Mesodermal cell (in vitro differentiated cells): ENCODE measurements around the gene COL5A2.

Experiments used
- H3K27ac ChIP-seq: 2 replicates; pipeline ENCODE4 v1.7.0; 2013; ENCODE audit warnings: mild to moderate bottlenecking, low read depth, low read length, moderate library complexity; ENCODE audit not compliant: severe bottlenecking
- H3K36me3 ChIP-seq: 2 replicates; pipeline ENCODE4 v1.7.1; 2013; ENCODE audit warnings: mild to moderate bottlenecking, low read length, moderate library complexity; ENCODE audit not compliant: control insufficient read depth, insufficient read depth
- H3K4me1 ChIP-seq: one replicate; pipeline ENCODE4 v1.7.1; 2013; ENCODE audit warnings: mild to moderate bottlenecking, low read length; ENCODE audit not compliant: insufficient read depth, control insufficient read depth, poor library complexity, severe bottlenecking
- H3K4me3 ChIP-seq: 2 replicates; pipeline ENCODE4 v1.7.0; 2013; ENCODE audit warnings: low read length, control low read depth, mild to moderate bottlenecking; ENCODE audit not compliant: insufficient read depth, poor library complexity, severe bottlenecking; ENCODE audit errors: extremely low read depth
- H3K9me3 ChIP-seq: 2 replicates; pipeline ENCODE4 v1.7.1; 2013; ENCODE audit warnings: mild to moderate bottlenecking, low read length, moderate library complexity; ENCODE audit not compliant: control insufficient read depth
- WGBS, 2 experiments: methylation state at CpG; one replicate each; pipeline ENCODE4 v1.1.5; 2013; ENCODE audit warnings: missing lambda C conversion rate in 2 of 2; ENCODE audit not compliant: insufficient coverage in 2 of 2; 5-methylcytosine and 5-hydroxymethylcytosine counted together

Gene COL5A2

DNA sequence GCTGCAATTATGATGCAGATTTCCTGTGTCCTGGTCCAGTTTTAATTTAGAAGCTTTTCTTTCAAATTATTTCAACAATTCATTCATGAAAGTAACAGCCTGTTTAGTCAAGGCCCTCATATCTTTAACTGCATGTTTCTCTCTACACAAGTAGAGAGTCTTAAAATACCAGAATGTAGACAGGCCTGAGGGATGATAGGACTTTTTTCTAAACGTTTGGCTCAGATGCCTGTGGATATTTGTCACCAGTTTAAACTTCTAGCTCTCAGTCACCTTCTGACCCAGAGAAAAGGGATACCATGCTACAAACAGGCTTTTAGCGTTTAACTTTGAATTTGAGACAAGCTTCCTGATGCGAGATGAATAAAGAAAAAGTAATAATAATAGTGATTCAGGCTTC lies 15.7 kb downstream of the COL5A2 start:
- H3K9me3 ChIP-seq, result no peaks in the 10 kb centered on the region
- H3K4me1 ChIP-seq, result peaks cover 22% of the 10 kb centered on the region
- WGBS, 2 experiments, result 0% methylated on average over 1 of the region's 3 CpGs
- H3K27ac ChIP-seq, result peak overlapping the region; percentile 77
- peaks cover 12% of the 10 kb centered on the region for H3K36me3 ChIP-seq
- H3K4me3 ChIP-seq, result no peak overlapping the region

DNA sequence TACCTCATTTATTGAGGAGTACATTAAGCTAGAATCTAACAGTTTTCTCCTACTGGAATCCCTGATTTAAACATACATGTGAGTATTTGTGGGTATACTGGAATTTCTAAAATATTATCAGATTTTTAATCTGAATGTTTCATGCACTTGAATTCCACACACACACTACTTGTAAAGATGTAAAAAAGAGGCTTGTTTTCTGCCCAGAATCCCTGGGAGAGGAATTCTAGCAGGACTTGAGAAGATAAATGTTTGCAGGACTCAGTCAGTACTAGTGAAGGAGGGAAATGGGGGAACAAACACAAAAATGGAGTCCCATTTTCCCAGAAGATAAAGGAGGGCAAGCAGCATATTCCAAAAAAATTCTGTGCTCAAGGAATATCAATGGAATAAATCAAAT lies 17.0 kb downstream of the COL5A2 start:
- Histone ChIP-seq H3K4me3 (no peak overlapping the region), H3K27ac (no peak overlapping the region), H3K4me1 (peaks cover 22% of the 10 kb centered on the region), H3K9me3 (no peaks in the 10 kb centered on the region), H3K36me3 (peaks cover 11% of the 10 kb centered on the region)

DNA sequence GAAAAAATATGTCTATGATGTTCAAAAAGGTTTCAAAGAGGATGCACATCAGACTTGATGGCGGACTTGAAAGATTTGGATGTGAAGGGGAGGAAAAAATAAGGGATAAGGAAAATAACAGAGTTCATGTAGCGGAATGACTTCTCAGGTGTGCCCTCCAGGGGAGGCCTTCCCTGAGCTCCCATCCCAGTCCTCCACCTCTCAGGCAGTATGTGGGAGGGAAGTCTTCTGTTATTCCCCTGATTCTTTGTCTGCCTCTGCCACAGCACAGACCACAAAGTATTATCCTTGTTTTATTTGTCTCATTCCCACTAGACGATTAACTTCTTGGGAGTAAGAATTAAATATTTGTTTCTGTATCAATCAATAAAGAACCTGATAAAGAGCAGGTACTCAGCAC lies 17.7 kb downstream of the COL5A2 start:
- H3K4me1 ChIP-seq, result peaks cover 22% of the 10 kb centered on the region

DNA sequence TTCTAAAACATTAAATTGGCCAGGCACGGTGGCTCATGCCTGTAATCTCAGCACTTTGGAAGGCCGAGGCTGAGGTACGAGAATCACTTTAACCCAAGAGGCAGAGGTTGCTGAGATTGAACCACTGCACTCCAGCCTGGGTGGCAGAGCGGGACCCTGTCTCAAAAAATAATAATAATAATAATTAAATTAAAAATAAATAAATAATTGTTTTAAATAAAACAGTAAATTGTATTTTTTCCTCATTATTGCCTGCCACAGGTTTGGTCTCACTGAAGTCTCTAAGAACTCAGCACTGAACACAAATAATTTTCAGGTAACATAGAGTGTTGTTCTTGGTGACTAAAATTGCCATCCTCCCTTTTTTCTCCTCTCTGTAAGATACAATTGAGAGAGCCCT lies 19.8 kb downstream of the COL5A2 start:
- 73 to 100% methylated on average over 3 of the region's 4 CpGs for WGBS, 2 experiments
- H3K4me1 ChIP-seq, result peaks cover 15% of the 10 kb centered on the region
- H3K4me3 ChIP-seq, result no peak overlapping the region
- peaks cover 3% of the 10 kb centered on the region for H3K36me3 ChIP-seq
- no peaks in the 10 kb centered on the region for H3K9me3 ChIP-seq
- H3K27ac ChIP-seq, result no peak overlapping the region

More for the DNA sequence above, 17.7 kb downstream of the COL5A2 start:
- Histone ChIP-seq H3K27ac (no peak overlapping the region), H3K4me3 (no peak overlapping the region), H3K9me3 (no peaks in the 10 kb centered on the region), H3K36me3 (peaks cover 10% of the 10 kb centered on the region)
- 96% methylated on average over 2 of the region's 3 CpGs; no CpG with 5 or more reads in 1 of the 2 experiments for WGBS, 2 experiments

DNA sequence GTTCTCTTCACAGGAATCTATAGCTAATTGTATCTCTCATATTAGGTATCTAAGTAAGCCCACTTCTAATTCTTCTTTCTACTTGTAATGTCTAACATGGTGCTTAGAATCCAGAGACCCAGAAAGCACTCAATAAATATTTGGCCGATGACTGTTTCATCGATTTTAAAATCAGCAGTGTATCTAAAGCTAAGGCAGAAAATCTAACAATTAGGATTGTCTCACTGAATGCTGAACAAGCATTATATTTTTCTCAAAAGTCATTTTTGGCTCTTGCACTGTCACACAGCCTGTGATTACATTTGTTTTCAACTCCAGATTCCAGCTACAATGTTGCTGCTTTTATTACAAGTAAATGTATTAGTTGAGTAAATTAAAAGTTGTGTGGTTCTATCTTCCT lies 20.3 kb downstream of the COL5A2 start:
- 93 to 95% methylated on average over 2 of the region's 2 CpGs for WGBS, 2 experiments
- peaks cover 7% of the 10 kb centered on the region for H3K36me3 ChIP-seq
- H3K27ac ChIP-seq, result no peak overlapping the region
- H3K4me3 ChIP-seq, result no peak overlapping the region
- H3K9me3 ChIP-seq, result no peaks in the 10 kb centered on the region
- H3K4me1 ChIP-seq, result peaks cover 14% of the 10 kb centered on the region

GRCh38 chr2:189157939-189158338 lies 21.6 kb downstream of the COL5A2 start:
- H3K9me3 ChIP-seq, result no peaks in the 10 kb centered on the region
- no peak overlapping the region for H3K27ac ChIP-seq
- WGBS, 2 experiments, result no CpG with 5 or more reads among the region's 1 CpG
- H3K4me3 ChIP-seq, result no peak overlapping the region
- H3K36me3 ChIP-seq, result peaks cover 7% of the 10 kb centered on the region
- peaks cover 6% of the 10 kb centered on the region for H3K4me1 ChIP-seq

- H3K27ac ChIP-seq, result no peak overlapping the region
- H3K4me3 ChIP-seq, result no peak overlapping the region
- H3K9me3 ChIP-seq, result no peaks in the 10 kb centered on the region
- peaks cover 5% of the 10 kb centered on the region for H3K4me1 ChIP-seq
- H3K36me3 ChIP-seq, result peaks cover 9% of the 10 kb centered on the region
Measured at GRCh38 chr2:189157456-189157855, 22.1 kb downstream of the COL5A2 start.

- Histone ChIP-seq H3K4me1 (peaks cover 11% of the 10 kb centered on the region), H3K27ac (no peak overlapping the region), H3K4me3 (no peak overlapping the region), H3K36me3 (peaks cover 11% of the 10 kb centered on the region), H3K9me3 (no peaks in the 10 kb centered on the region)
- no CpG with 5 or more reads among the region's 1 CpG for WGBS, 2 experiments
Measured at GRCh38 chr2:189155795-189156194, 23.8 kb downstream of the COL5A2 start.

GRCh38 chr2:189153619-189154018 lies 25.9 kb downstream of the COL5A2 start:
- peaks cover 18% of the 10 kb centered on the region for H3K4me1 ChIP-seq
- no peaks in the 10 kb centered on the region for H3K9me3 ChIP-seq
- 90 to 100% methylated on average over 1 to 2 of the region's 2 CpGs for WGBS, 2 experiments
- no peak overlapping the region for H3K4me3 ChIP-seq
- peaks cover 11% of the 10 kb centered on the region for H3K36me3 ChIP-seq
- H3K27ac ChIP-seq, result no peak overlapping the region

- no peak overlapping the region for H3K27ac ChIP-seq
- H3K36me3 ChIP-seq, result peaks cover 11% of the 10 kb centered on the region
- H3K4me1 ChIP-seq, result peaks cover 18% of the 10 kb centered on the region
- H3K9me3 ChIP-seq, result no peaks in the 10 kb centered on the region
- no peak overlapping the region for H3K4me3 ChIP-seq
- WGBS, 2 experiments, result 87 to 100% methylated on average over 2 to 3 of the region's 3 CpGs
Measured at GRCh38 chr2:189152483-189152882, 27.1 kb downstream of the COL5A2 start.

DNA sequence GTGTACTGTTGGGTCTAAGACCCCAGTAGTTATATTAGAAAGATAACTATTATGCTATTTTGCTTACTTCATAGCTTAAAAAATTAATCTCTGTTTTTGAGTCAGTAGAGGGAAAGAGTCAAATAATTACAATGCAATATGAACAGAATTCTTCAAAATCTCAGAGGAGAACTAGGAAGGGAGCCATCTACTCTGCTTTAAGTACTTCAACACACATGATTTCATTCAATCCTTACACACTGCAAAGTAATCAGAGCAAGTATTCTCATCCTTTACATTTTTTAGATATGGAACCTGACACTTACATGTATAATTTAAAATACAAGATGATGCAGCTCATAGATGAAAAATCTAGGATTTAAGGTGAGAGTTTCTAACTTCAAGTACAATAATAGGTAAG lies 27.7 kb downstream of the COL5A2 start:
- Histone ChIP-seq H3K9me3 (no peaks in the 10 kb centered on the region), H3K4me1 (peaks cover 18% of the 10 kb centered on the region), H3K4me3 (no peak overlapping the region), H3K27ac (no peak overlapping the region), H3K36me3 (peaks cover 11% of the 10 kb centered on the region)

DNA sequence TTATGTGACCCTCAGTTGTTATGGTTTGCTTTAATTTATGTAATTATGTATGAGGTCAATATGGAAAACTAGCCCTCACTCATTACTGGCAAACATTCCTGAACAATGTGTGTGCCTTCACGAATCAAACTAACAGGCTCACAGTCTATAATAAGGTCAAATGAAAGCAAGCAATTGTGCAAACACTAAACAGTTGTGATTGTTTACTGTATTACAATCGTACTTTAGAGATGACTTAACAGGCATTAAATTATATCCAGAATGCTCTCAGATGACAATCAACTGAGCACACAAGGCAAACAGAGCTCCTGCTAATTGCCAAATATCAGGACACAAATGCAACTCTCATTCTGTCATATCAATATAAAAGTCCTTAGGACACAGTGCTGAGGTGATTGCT lies 29.5 kb downstream of the COL5A2 start:
- Histone ChIP-seq H3K4me3 (no peak overlapping the region), H3K27ac (peak overlapping the region; percentile 20), H3K36me3 (peaks cover 8% of the 10 kb centered on the region), H3K4me1 (peaks cover 13% of the 10 kb centered on the region), H3K9me3 (no peaks in the 10 kb centered on the region)
- 100% methylated on average over 1 of the region's 2 CpGs for WGBS, 2 experiments
